Activated effector memory CD4-positive, alpha-beta T cell treated with Interleukin-2 at 50 U/mL for 16 hours (primary cell): ENCODE results near the gene GNPTAB.
"Not testable (repeated sequence)": the region's sequence is repeated elsewhere in the genome, so short reads cannot be mapped to it uniquely, and the experiment has no call there.

Experiments used
- DNase-seq: peaks from one replicate; pipeline ENCODE4 v3.0.0-alpha.2; 2020

GNPTAB gene

GRCh38 chr12:101767537-101767936 lies 63.2 kb downstream of the GNPTAB start:
- DNase-seq = no peak

GRCh38 chr12:101764051-101764792 lies 66.5 kb downstream of the GNPTAB start:
- DNase-seq = no peak

- DNase-seq = no peak
Measured at GRCh38 chr12:101763246-101763931, 67.4 kb downstream of the GNPTAB start.

- DNase-seq = no peak
Measured at GRCh38 chr12:101761781-101762180, 69.0 kb downstream of the GNPTAB start.

GRCh38 chr12:101761350-101761749 lies 69.4 kb downstream of the GNPTAB start:
- no peak for DNase-seq

GRCh38 chr12:101759396-101760047 lies 71.2 kb downstream of the GNPTAB start:
- no peak for DNase-seq

GRCh38 chr12:101750152-101750551 lies 80.6 kb downstream of the GNPTAB start:
- no peak for DNase-seq

- no peak for DNase-seq
Measured at GRCh38 chr12:101749657-101750056, 81.1 kb downstream of the GNPTAB start.

- no peak for DNase-seq
Measured at GRCh38 chr12:101748907-101749306, 81.9 kb downstream of the GNPTAB start.

GRCh38 chr12:101747697-101748096 lies 83.1 kb downstream of the GNPTAB start:
- no peak for DNase-seq

- no peak for DNase-seq
Measured at GRCh38 chr12:101746661-101747060, 84.1 kb downstream of the GNPTAB start.

GRCh38 chr12:101746196-101746595 lies 84.6 kb downstream of the GNPTAB start:
- no peak for DNase-seq

- DNase-seq = no peak
Measured at GRCh38 chr12:101745481-101745880, 85.3 kb downstream of the GNPTAB start.

- DNase-seq = no peak
Measured at GRCh38 chr12:101743724-101744472, 86.9 kb downstream of the GNPTAB start.

GRCh38 chr12:101743242-101743641 lies 87.5 kb downstream of the GNPTAB start:
- no peak for DNase-seq

- DNase-seq = no peak
Measured at GRCh38 chr12:101740980-101741379, 89.8 kb downstream of the GNPTAB start.

- DNase-seq = no peak
Measured at GRCh38 chr12:101740566-101740965, 90.2 kb downstream of the GNPTAB start.

- no peak for DNase-seq
Measured at GRCh38 chr12:101738920-101739665, 91.7 kb downstream of the GNPTAB start, which contains the start of gene SYCP3. Gene SYCP3, minus strand, starts transcription at chr12:101739462. Its CDS starts 1,527 bp downstream, at chr12:101737935.

- DNase-seq = no peak
Measured at GRCh38 chr12:101737476-101737875, 93.3 kb downstream of the GNPTAB start.

GRCh38 chr12:101734482-101734881 lies 96.3 kb downstream of the GNPTAB start:
- not testable (repeated sequence) for DNase-seq

- DNase-seq = no peak
Measured at GRCh38 chr12:101733166-101733565, 97.6 kb downstream of the GNPTAB start.

GRCh38 chr12:101732318-101732717 lies 98.4 kb downstream of the GNPTAB start:
- DNase-seq = no peak
